Kidney (tissue), 14 donors: ENCODE measurements around the gene MOGAT1. TPM values are rescaled to one million over a fixed set of nuclear protein-coding genes. Genes with fewer than 3 reads are reported as not detected.

ENCODE experiments used
- DNase-seq, 5 donors: peaks; one replicate each; pipeline ENCODE4 v3.0.0-alpha.2; 2013 to 2020
- FAIRE-seq: peaks from 2 replicates; lab custom pipeline; 2012; peaks lifted over from hg19 to GRCh38; lab: Jason Lieb, UNC
- H3K27ac ChIP-seq, 2 donors: one replicate each; pipeline ENCODE4 v1.7.0; 2013; ENCODE audit warnings: low read depth in 2 of 2, low read length in 2 of 2, inconsistent platforms in 1 of 2
- H3K27me3 ChIP-seq: one replicate; pipeline ENCODE4 v1.7.1; 2013; ENCODE audit warnings: low read length, inconsistent platforms; ENCODE audit not compliant: control insufficient read depth, insufficient read depth
- H3K36me3 ChIP-seq, 3 donors: one replicate each; pipeline versions ENCODE4 v1.7.0 to v1.7.1; 2013; ENCODE audit warnings: low read length in 3 of 3, control low read depth in 1 of 3, inconsistent platforms in 1 of 3; ENCODE audit not compliant: insufficient read depth in 3 of 3, control insufficient read depth in 2 of 3
- H3K4me1 ChIP-seq, 3 donors: one replicate each; pipeline versions ENCODE4 v1.7.0 to v1.7.1; 2013; ENCODE audit warnings: low read length in 3 of 3, inconsistent platforms in 1 of 3, low read depth in 1 of 3; ENCODE audit not compliant: control insufficient read depth in 2 of 3, insufficient read depth in 2 of 3
- H3K4me3 ChIP-seq, 3 donors: one replicate each; pipeline versions ENCODE4 v1.7.0 to v1.8.1; 2013; ENCODE audit warnings: low read length in 3 of 3, control low read depth in 1 of 3, inconsistent platforms in 1 of 3
- H3K9ac ChIP-seq, 3 donors: one replicate each; pipeline versions ENCODE4 v1.7.0 to v1.7.1; 2013; ENCODE audit warnings: low read length in 3 of 3, control low read depth in 1 of 3, inconsistent platforms in 1 of 3
- H3K9me3 ChIP-seq, 3 donors: one replicate each; pipeline versions ENCODE4 v1.7.0 to v1.7.1; 2013; ENCODE audit warnings: low read length in 3 of 3, control low read depth in 1 of 3, inconsistent platforms in 1 of 3; ENCODE audit not compliant: control insufficient read depth in 2 of 3, insufficient read depth in 1 of 3
- intact Hi-C: fragments of 100-400 bp; cut with DNase I; formaldehyde crosslinking; loops from one replicate; pipeline ENCODE4 v1.11.1; 2022
- polyA plus RNA-seq: library from polyadenylated mRNA; stranded (reverse); fragments of 350-450 nt; fragmentation: Illumina TruSeq; extraction: RNeasy Lipid Tissue Mini Kit (QIAGEN cat#74804); gene quantifications from one replicate; pipeline ENCODE4 v1.2.3, GENCODE V29; 2014; ENCODE audit warnings: low read depth, low replicate concordance; ENCODE audit not compliant: insufficient read depth
- total RNA-seq: library from RNA; stranded (reverse); fragmentation: NEBNext Ultra II Directional; extraction: Animal tissue kit (Norgen Biotek cat#: 25700); gene quantifications from one replicate; pipeline ENCODE4 v1.2.1, GENCODE V29; 2021
- TF ChIP-seq, protein P1 (sequence below): IDR thresholded peaks from 3 replicates; pipeline ENCODE4 v1.5.1; 2012; ENCODE audit warnings: mild to moderate bottlenecking, moderate library complexity, borderline replicate concordance; ENCODE audit not compliant: insufficient read depth; ENCODE audit errors: extremely low read depth
- donor health status: control.
- donor health status: control.
- donor health status: control.
- donor health status: control.
- donor health status: control.
- donor health status: DM: yes; HTN: yes; CAD: no.
- donor health status: Normal renal cell carcinoma (clear cell type).

Gene MOGAT1
- total and polyA plus RNA-seq, 2 donors from 2014 or later, result not detected

GRCh38 chr2:222668494-222669154 lies 2.8 kb upstream of the MOGAT1 start:
- no peak for DNase-seq
- H3K4me3 ChIP-seq, result no peak overlapping the region
- H3K9me3 ChIP-seq, result no peaks in the 10 kb centered on the region
- TF ChIP-seq, protein P1, sequence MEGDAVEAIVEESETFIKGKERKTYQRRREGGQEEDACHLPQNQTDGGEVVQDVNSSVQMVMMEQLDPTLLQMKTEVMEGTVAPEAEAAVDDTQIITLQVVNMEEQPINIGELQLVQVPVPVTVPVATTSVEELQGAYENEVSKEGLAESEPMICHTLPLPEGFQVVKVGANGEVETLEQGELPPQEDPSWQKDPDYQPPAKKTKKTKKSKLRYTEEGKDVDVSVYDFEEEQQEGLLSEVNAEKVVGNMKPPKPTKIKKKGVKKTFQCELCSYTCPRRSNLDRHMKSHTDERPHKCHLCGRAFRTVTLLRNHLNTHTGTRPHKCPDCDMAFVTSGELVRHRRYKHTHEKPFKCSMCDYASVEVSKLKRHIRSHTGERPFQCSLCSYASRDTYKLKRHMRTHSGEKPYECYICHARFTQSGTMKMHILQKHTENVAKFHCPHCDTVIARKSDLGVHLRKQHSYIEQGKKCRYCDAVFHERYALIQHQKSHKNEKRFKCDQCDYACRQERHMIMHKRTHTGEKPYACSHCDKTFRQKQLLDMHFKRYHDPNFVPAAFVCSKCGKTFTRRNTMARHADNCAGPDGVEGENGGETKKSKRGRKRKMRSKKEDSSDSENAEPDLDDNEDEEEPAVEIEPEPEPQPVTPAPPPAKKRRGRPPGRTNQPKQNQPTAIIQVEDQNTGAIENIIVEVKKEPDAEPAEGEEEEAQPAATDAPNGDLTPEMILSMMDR, result no peak
- H3K4me1 ChIP-seq, result peaks cover 0 to 3% (median 0%) of the 10 kb centered on the region in 3 donors
- intact Hi-C loops, result no loop called here
- H3K36me3 ChIP-seq, result no peaks in the 10 kb centered on the region
- no peak overlapping the region for H3K9ac ChIP-seq
- H3K27ac ChIP-seq, result no peak overlapping the region
- FAIRE-seq, result no peak
- peaks cover 10% of the 10 kb centered on the region for H3K27me3 ChIP-seq

GRCh38 chr2:222669353-222669752 lies 2.1 kb upstream of the MOGAT1 start:
- H3K36me3 ChIP-seq, result no peaks in the 10 kb centered on the region
- peaks cover 10% of the 10 kb centered on the region for H3K27me3 ChIP-seq
- H3K4me3 ChIP-seq, result no peak overlapping the region
- FAIRE-seq (no peak), DNase-seq (no peak)
- no peak overlapping the region for H3K27ac ChIP-seq
- TF ChIP-seq, protein P1, result no peak
- no peak overlapping the region for H3K9ac ChIP-seq
- intact Hi-C loops, result no loop called here
- peaks cover 0 to 3% (median 0%) of the 10 kb centered on the region in 3 donors for H3K4me1 ChIP-seq
- H3K9me3 ChIP-seq, result no peaks in the 10 kb centered on the region

GRCh38 chr2:222670191-222671038 lies 1.0 kb upstream of the MOGAT1 start:
- Histone ChIP-seq H3K27ac (no peak overlapping the region), H3K9ac (no peak overlapping the region), H3K36me3 (no peaks in the 10 kb centered on the region), H3K27me3 (peaks cover 10% of the 10 kb centered on the region), H3K9me3 (no peaks in the 10 kb centered on the region), H3K4me3 (no peak overlapping the region), H3K4me1 (peaks cover 0 to 3% (median 0%) of the 10 kb centered on the region in 3 donors)
- FAIRE-seq (no peak), DNase-seq (no peak)
- TF ChIP-seq, protein P1, result no peak
- intact Hi-C loops, result no loop called here
